ENCODE results near the gene ROPN1. TPM values are rescaled to one million over a fixed set of nuclear protein-coding genes. Genes with fewer than 3 reads are reported as not detected.

Gene ROPN1
- total RNA-seq, 1 donor = under 0.01 TPM

DNA sequence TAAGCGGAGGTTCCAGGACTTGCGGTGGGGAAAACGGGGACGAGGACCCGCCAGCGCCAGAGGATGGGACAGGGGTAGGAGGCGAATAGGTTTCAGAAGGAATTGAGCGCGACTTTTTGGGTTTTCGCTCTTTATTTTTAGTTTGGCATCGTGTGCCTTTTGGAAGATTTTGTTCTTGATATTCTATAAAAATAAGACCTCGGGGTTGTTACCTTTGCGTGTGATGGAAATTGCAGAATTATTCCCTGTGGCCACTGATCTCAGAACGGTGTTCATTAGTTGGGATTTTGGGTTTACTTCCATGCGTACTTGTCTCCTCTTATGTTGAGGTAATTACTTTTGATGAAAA lies 30.4 kb downstream of the ROPN1 start:
- peak overlapping the region; percentile 80 for H3K4me3 ChIP-seq (ENCODE audit: low read depth, low read length)
- no peak for DNase-seq (ENCODE audit: low read depth)
- TF ChIP-seq, protein P1, sequence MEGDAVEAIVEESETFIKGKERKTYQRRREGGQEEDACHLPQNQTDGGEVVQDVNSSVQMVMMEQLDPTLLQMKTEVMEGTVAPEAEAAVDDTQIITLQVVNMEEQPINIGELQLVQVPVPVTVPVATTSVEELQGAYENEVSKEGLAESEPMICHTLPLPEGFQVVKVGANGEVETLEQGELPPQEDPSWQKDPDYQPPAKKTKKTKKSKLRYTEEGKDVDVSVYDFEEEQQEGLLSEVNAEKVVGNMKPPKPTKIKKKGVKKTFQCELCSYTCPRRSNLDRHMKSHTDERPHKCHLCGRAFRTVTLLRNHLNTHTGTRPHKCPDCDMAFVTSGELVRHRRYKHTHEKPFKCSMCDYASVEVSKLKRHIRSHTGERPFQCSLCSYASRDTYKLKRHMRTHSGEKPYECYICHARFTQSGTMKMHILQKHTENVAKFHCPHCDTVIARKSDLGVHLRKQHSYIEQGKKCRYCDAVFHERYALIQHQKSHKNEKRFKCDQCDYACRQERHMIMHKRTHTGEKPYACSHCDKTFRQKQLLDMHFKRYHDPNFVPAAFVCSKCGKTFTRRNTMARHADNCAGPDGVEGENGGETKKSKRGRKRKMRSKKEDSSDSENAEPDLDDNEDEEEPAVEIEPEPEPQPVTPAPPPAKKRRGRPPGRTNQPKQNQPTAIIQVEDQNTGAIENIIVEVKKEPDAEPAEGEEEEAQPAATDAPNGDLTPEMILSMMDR (IDR thresholded peaks at IDR 0.05; ENCODE audit: insufficient read depth, low read depth, low read length) = no peak

- peak within 1 kb of the TSS; percentile 80 for H3K4me3 ChIP-seq (ENCODE audit: low read depth, low read length)
- DNase-seq (ENCODE audit: low read depth) = peak; percentile 97
- TF ChIP-seq, protein P1 (IDR thresholded peaks at IDR 0.05; ENCODE audit: insufficient read depth, low read depth, low read length) = no peak
Observed at GRCh38 chr3:123960781-123961507, 31.0 kb downstream of the ROPN1 start, which contains the start of gene CCDC14. CCDC14 (minus strand) TSS chr3:123961229; CDS start chr3:123961173, 56 bp downstream.

DNA sequence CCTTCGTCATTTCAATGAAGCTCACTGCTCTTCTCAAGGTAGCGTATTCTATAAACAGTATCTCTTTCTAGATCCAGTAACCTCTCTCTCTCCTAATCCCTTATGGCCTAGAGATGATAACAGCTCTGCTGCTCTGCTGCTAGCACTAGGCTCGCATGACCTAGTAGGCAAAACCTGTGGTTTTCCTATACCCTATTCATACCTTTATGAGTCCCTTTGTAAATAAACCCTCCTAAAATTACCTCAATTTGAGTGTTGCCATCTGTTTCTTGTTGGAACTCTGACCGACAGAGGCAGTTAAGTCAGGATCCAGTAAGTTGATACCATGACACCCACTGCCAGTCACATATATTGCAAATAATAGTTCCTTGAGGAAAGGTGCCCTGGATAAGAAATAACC lies 38.2 kb downstream of the ROPN1 start:
- no peak overlapping the region for H3K4me3 ChIP-seq (ENCODE audit: low read depth, low read length)
- TF ChIP-seq, protein P1 (IDR thresholded peaks at IDR 0.05; ENCODE audit: insufficient read depth, low read depth, low read length) = no peak
- no peak for DNase-seq (ENCODE audit: low read depth)

DNA sequence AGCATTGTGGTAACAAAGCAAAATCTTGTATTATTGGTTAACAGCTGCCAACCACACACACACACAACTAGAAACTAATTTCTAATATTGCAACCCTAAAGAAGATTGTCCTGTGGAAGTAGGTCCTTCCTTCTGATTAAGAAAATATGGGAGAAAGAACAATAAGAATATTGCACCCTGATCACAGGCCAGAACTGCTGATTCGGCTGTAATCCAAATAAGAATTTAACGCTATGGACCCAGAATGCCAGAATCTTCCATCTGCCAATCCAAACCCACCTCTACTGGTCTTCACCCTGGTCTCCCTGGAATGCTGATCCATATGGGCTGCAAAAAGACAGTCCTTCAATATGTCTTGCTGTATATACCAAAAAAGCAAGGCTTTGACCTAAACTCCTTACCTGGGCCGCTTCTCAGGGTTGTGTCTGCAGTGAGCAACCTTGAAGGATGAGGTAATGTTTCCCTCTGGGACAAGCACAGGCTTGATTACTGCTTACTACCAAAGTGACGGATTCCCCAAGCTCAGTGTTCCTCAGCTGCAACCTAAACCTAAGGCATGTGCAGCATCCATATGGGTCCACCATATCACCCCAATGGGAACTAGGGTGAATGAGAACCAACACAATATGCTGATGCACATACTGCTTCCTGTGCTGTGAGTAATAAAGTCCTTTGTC lies 38.9 kb downstream of the ROPN1 start:
- DNase-seq (ENCODE audit: low read depth) = no peak
- TF ChIP-seq, protein P1 (IDR thresholded peaks at IDR 0.05; ENCODE audit: insufficient read depth, low read depth, low read length) = no peak

DNA sequence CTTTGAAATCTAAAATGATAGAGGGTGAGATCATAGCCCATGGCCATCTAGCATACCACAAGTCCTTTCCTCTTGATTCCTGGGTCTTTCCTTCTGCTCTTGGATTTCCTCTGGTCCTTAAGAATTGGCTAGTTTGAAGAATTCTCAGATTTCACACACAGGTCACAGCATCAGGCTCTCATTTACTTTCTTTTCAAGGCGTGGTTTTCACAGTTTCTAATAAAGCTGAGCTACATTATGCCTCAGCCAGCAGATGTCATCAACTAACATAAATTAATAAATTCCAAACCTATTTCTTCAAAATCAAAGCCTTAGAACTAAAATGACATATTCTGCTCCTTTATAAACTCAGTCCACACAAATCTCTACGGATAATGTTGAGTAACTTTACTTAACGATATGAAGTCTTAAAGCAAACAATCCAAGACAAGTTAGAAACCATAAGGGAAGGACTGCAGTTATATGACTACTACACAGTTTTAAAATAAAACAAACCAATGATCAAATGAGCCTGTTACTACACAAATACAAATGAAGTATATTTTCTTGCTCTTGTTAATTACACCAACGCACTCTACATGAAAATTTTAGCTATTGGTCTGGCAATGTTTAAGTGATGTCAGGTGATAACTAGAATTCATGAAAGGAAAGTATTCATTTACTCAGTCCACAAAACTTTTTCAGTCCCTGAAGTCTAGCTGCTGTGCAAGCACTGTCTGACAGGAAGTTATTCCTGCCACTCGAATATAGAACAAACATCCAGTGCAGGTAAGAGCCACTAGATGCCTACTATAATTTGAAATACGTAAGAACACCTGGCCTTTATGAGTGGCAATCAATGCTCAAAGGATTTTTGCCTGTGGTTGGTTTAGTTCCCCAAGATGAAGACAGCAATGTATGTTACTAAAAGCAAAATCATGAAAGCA lies 40.1 kb downstream of the ROPN1 start:
- no peak for DNase-seq (ENCODE audit: low read depth)
- no peak overlapping the region for H3K4me3 ChIP-seq (ENCODE audit: low read depth, low read length)
- TF ChIP-seq, protein P1 (IDR thresholded peaks at IDR 0.05; ENCODE audit: insufficient read depth, low read depth, low read length) = no peak

More for the DNA sequence above, 38.9 kb downstream of the ROPN1 start:
- H3K4me3 ChIP-seq (ENCODE audit: low read depth, low read length) = no peak overlapping the region

DNA sequence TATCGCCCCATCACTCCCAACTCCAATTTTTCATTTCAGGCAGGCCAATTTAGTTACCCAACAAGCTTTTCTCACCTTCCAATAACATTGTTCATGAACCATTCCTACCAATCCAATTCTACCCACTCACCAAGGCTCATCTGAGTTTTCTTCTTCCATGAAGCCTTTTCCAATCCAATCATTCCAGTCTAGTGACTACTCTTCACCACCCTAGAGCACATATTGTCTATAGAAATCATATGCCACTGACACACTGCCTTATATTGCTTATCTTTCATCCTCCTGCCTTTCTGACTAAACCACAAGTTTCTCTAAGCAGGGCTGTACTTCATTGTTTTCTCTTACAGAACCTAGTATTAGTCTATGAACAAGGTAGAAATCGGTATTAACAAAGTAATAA lies 42.3 kb downstream of the ROPN1 start:
- DNase-seq (ENCODE audit: low read depth) = peak; percentile 18
- TF ChIP-seq, protein P1 (IDR thresholded peaks at IDR 0.05; ENCODE audit: insufficient read depth, low read depth, low read length) = no peak
- H3K4me3 ChIP-seq (ENCODE audit: low read depth, low read length) = no peak overlapping the region
